Measurements from ENCODE around the gene FAM186B.

DNA sequence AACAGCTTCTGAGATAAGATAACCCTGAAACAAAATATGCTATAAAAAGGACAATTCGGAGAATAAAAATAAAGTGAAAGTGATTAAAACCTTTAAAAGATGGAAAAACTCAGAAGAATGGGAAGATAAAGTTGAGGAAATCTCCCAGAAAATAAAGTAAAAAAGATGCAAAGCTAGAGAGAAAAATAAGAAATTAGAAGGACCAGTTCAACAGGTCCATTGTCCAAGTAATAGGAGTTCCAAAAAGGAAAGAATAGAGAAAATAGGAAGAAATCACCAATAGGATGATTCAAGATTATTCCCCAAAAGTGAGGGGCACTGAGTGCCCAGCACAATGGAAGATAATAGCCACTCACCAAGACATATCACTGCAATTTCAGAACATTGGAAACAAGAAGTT, 13.1 kb upstream of the FAM186B start:
- no peak for TF ChIP-seq CTCF (IDR thresholded peaks at IDR 0.05; ENCODE audit: borderline replicate concordance, extremely low read depth, low read length, poor library complexity, severe bottlenecking)
- TF ChIP-seq EZH2 (IDR thresholded peaks at IDR 0.05; ENCODE audit: borderline replicate concordance, low read depth, low read length, severe bottlenecking): no peak
